Endothelial cell of umbilical vein (primary cell): ENCODE measurements around the gene AGT. TPM values are rescaled to one million over a fixed set of nuclear protein-coding genes. Genes with fewer than 3 reads are reported as not detected.

Experiments used
- BruUV-seq: library from RNA; stranded (reverse); fragments of 400-500 nt; replicated peaks from 2 replicates; lab custom pipeline; 2021; lab: Mats Ljungman, UMichigan
- CTCF ChIA-PET: fragments of 300-600, 350-600 bp; sonication (Branson Sonifier 250); formaldehyde crosslinking; loops from one replicate; lab custom pipeline; 2021; ENCODE audit warnings: antibody characterized with exemption, inconsistent platforms; lab: Charles Lee
- POLR2A ChIA-PET: fragments of 300-600, 350-600 bp; sonication (Branson Sonifier 250); formaldehyde crosslinking; loops from one replicate; lab custom pipeline; 2021; ENCODE audit warnings: antibody characterized with exemption, inconsistent platforms; lab: Charles Lee
- DNase-seq: peaks from one replicate; pipeline ENCODE4 v3.0.0-alpha.2; 2011; ENCODE audit warnings: low read depth, low spot score
- FAIRE-seq: peaks from 2 replicates; lab custom pipeline; 2011; peaks lifted over from hg19 to GRCh38; lab: Jason Lieb, UNC
- H2AFZ ChIP-seq: 2 replicates; pipeline ENCODE4 v1.6.0; 2012; ENCODE audit warnings: low read depth, low read length, control low read depth, inconsistent platforms
- H3K27ac ChIP-seq: 2 replicates; pipeline ENCODE4 v1.5.1; 2011; ENCODE audit warnings: low read depth, mild to moderate bottlenecking, control low read depth, low read length, moderate library complexity; ENCODE audit not compliant: insufficient read depth
- H3K27me3 ChIP-seq, 2 experiments: 2 replicates each; pipeline versions ENCODE4 v1.6.0 to v1.6.1; 2011; ENCODE audit warnings: low read length in 2 of 2, mixed read lengths in 1 of 2; ENCODE audit not compliant: control insufficient read depth in 2 of 2, insufficient read depth in 2 of 2
- H3K36me3 ChIP-seq, 2 experiments: 2 replicates in 1 of 2; 3 replicates in 1 of 2; pipeline ENCODE4 v1.5.1; 2011; ENCODE audit warnings: low read length in 2 of 2, mild to moderate bottlenecking in 1 of 2, moderate library complexity in 1 of 2; ENCODE audit not compliant: control insufficient read depth in 2 of 2, insufficient read depth in 2 of 2; ENCODE audit errors: extremely low read depth in 1 of 2
- H3K4me1 ChIP-seq: 3 replicates; pipeline ENCODE4 v1.5.1; 2011; ENCODE audit warnings: mild to moderate bottlenecking, low read length; ENCODE audit not compliant: control insufficient read depth, insufficient read depth; ENCODE audit errors: extremely low read depth
- H3K4me2 ChIP-seq: 2 replicates; pipeline ENCODE4 v1.6.1; 2011; ENCODE audit warnings: low read length, control low read depth, mixed read lengths; ENCODE audit not compliant: insufficient read depth
- H3K4me3 ChIP-seq, 3 experiments: fragments of 200-600 bp in 1 of 3; sonication (generic), shearing (Covaris generic) in 1 of 3; replicated peaks in 1 of 3; 2 replicates each; pipeline ENCODE4 v1.5.1; 2011 to 2016; ENCODE audit warnings: control low read depth in 3 of 3, low read length in 3 of 3, mild to moderate bottlenecking in 2 of 3, inconsistent platforms in 1 of 3, low read depth in 1 of 3, moderate library complexity in 1 of 3; ENCODE audit not compliant: insufficient read depth in 1 of 3
- H3K79me2 ChIP-seq: 2 replicates; pipeline ENCODE4 v1.6.0; 2012; ENCODE audit warnings: low read length, inconsistent platforms; ENCODE audit not compliant: control insufficient read depth, insufficient read depth
- H3K9ac ChIP-seq: replicated peaks from 2 replicates; pipeline ENCODE3; 2011; ENCODE audit warnings: low read length, control low read depth; ENCODE audit not compliant: insufficient read depth; ENCODE audit errors: extremely low read depth
- H3K9me1 ChIP-seq: replicated peaks from 3 replicates; pipeline ENCODE4 v1.6.0; 2011; ENCODE audit warnings: mild to moderate bottlenecking, low read length; ENCODE audit not compliant: control insufficient read depth, insufficient read depth; ENCODE audit errors: extremely low read depth
- H3K9me3 ChIP-seq: replicated peaks from 2 replicates; pipeline ENCODE4 v1.5.1; 2012; ENCODE audit warnings: low read length, inconsistent platforms; ENCODE audit not compliant: control insufficient read depth, insufficient read depth
- H4K20me1 ChIP-seq: replicated peaks from 2 replicates; pipeline ENCODE3; 2011; ENCODE audit warnings: mild to moderate bottlenecking, low read length; ENCODE audit not compliant: control insufficient read depth, insufficient read depth; ENCODE audit errors: extremely low read depth
- CTCF ChIP-seq, 2 donors: IDR thresholded peaks; 1 replicate in 1 of 2; 2 replicates in 1 of 2; pipeline ENCODE4 v1.5.1; 2011; ENCODE audit warnings: low read length in 2 of 2, mild to moderate bottlenecking in 2 of 2, moderate library complexity in 2 of 2, control low read depth in 1 of 2, inconsistent platforms in 1 of 2, low read depth in 1 of 2; ENCODE audit not compliant: insufficient read depth in 1 of 2; ENCODE audit errors: extremely low read depth in 1 of 2
- FOS ChIP-seq: IDR thresholded peaks from 2 replicates; pipeline ENCODE4 v1.6.1; 2011; ENCODE audit warnings: mild to moderate bottlenecking, low read length, moderate library complexity, borderline replicate concordance; ENCODE audit not compliant: insufficient read depth
- GATA2 ChIP-seq: IDR thresholded peaks from 2 replicates; pipeline ENCODE4 v1.7.0; 2011; ENCODE audit warnings: low read depth, mild to moderate bottlenecking, moderate library complexity, mixed read lengths, low read length; ENCODE audit not compliant: insufficient read length, insufficient read depth
- MYC ChIP-seq: IDR thresholded peaks from one replicate; pipeline ENCODE4 v1.6.1; 2011; ENCODE audit warnings: mild to moderate bottlenecking, low read depth, low read length
- dilution Hi-C: fragments of 300-500 bp; cut with MboI; formaldehyde crosslinking; loops from one replicate; pipeline ENCODE4 v1.15.0; 2019; ENCODE audit warnings: low sequenced_read_pairs; ENCODE audit not compliant: extremely low pct_ligation_motif_present
- intact Hi-C: fragments of 100-400 bp; cut with micrococcal nuclease; formaldehyde crosslinking; loops from one replicate; pipeline ENCODE4 v1.10.0; 2022
- polyA plus RNA-seq, 4 experiments: library from polyadenylated mRNA; depleted of rRNA in 3 of 4; stranded (reverse) in 3 of 4; unstranded in 1 of 4; fragments of >200 nt; gene quantifications; 2 replicates each; pipeline versions ENCODE4 v1.2.1 to v1.2.3, GENCODE V29; 2011 to 2012; ENCODE audit warnings: missing spikeins in 1 of 4
- total RNA-seq: library from RNA; stranded (reverse); gene quantifications from 2 replicates; pipeline ENCODE4 v1.2.3, GENCODE V29; 2021
- TF ChIP-seq, protein P1 (sequence below): IDR thresholded peaks from 2 replicates; pipeline ENCODE4 v1.6.1; 2011; ENCODE audit not compliant: insufficient read depth, insufficient read length

AGT gene
- total and polyA plus RNA-seq, 2 donors (not counting 3 experiments of a cell fraction or from before 2014, with no cell fraction given): not detected

- no peak overlapping the region for H3K4me3 ChIP-seq
- H3K79me2 ChIP-seq: no peaks in the 10 kb centered on the region
- FAIRE-seq (no peak), DNase-seq (no peak)
- CTCF ChIA-PET: no interaction called here
- no peaks in the 10 kb centered on the region for H3K27me3 ChIP-seq
- no peak overlapping the region for H3K9ac ChIP-seq
- no peaks in the 10 kb centered on the region for H4K20me1 ChIP-seq
- H3K9me3 ChIP-seq: no peaks in the 10 kb centered on the region
- H3K36me3 ChIP-seq: no peaks in the 10 kb centered on the region
- no peaks in the 10 kb centered on the region for H3K4me1 ChIP-seq
- no peaks in the 10 kb centered on the region for H3K9me1 ChIP-seq
- TF ChIP-seq, protein P1, sequence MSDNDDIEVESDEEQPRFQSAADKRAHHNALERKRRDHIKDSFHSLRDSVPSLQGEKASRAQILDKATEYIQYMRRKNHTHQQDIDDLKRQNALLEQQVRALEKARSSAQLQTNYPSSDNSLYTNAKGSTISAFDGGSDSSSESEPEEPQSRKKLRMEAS: no peak
- no peak for TF ChIP-seq CTCF (IDR thresholded peaks at IDR 0.05; ENCODE audit: extremely low read depth in 1 of 2, insufficient read depth in 1 of 2, low read depth in 1 of 2, low read length in 2 of 2)
- no peak for TF ChIP-seq GATA2
- TF ChIP-seq FOS: no peak
- no peak for TF ChIP-seq MYC
- no peak overlapping the region for H2AFZ ChIP-seq
- intact Hi-C loops: no loop called here
- no peak overlapping the region for H3K4me2 ChIP-seq
- no peak overlapping the region for H3K27ac ChIP-seq
- dilution Hi-C loops: no loop called here
- POLR2A ChIA-PET: no interaction called here
- BruUV-seq: no TSS peak
These were observed 7.8 kb downstream of the AGT start for GRCh38 chr1:230706020-230706699.
